ENCODE measurements around the gene FBXO21.
"Not testable (repeated sequence)": the region's sequence is repeated elsewhere in the genome, so short reads cannot be mapped to it uniquely, and the experiment has no call there.

Gene FBXO21

GRCh38 chr12:117105902-117106301 lies 84.4 kb downstream of the FBXO21 start:
- DNase-seq: no peak

GRCh38 chr12:117104003-117104402 lies 86.3 kb downstream of the FBXO21 start:
- DNase-seq: not testable (repeated sequence)

GRCh38 chr12:117102800-117103181 lies 87.5 kb downstream of the FBXO21 start:
- no peak for DNase-seq

GRCh38 chr12:117101953-117102799 lies 88.1 kb downstream of the FBXO21 start:
- DNase-seq: no peak

GRCh38 chr12:117100851-117101673 lies 89.2 kb downstream of the FBXO21 start:
- no peak for DNase-seq

GRCh38 chr12:117100251-117100650 lies 90.0 kb downstream of the FBXO21 start:
- DNase-seq: no peak

GRCh38 chr12:117098361-117099217 lies 91.7 kb downstream of the FBXO21 start:
- peak; percentile 48 for DNase-seq

GRCh38 chr12:117098024-117098360 lies 92.3 kb downstream of the FBXO21 start:
- DNase-seq: no peak

GRCh38 chr12:117097159-117097558 lies 93.1 kb downstream of the FBXO21 start:
- no peak for DNase-seq

- DNase-seq: no peak
These were observed 93.7 kb downstream of the FBXO21 start for GRCh38 chr12:117096501-117097042.

GRCh38 chr12:117095191-117095590 lies 95.1 kb downstream of the FBXO21 start:
- not testable (repeated sequence) for DNase-seq

- no peak for DNase-seq
These were observed 96.2 kb downstream of the FBXO21 start for GRCh38 chr12:117093918-117094630.

GRCh38 chr12:117093431-117093830 lies 96.8 kb downstream of the FBXO21 start:
- DNase-seq: no peak

GRCh38 chr12:117092886-117093285 lies 97.4 kb downstream of the FBXO21 start:
- no peak for DNase-seq

GRCh38 chr12:117092511-117092780 lies 97.8 kb downstream of the FBXO21 start:
- no peak for DNase-seq
